Parathyroid adenoma (tissue), 2 donors: ENCODE results near the gene ADARB2.

ENCODE experiments used
- H2AFZ ChIP-seq: fragments of 300-600 bp; sonication (generic); one replicate; pipeline ENCODE4 v1.7.0; 2017; ENCODE audit warnings: antibody characterized with exemption, mild to moderate bottlenecking
- H3K27ac ChIP-seq: fragments of 300-600 bp; sonication (generic); one replicate; pipeline ENCODE4 v1.7.0; 2017
- H3K27me3 ChIP-seq: fragments of 300-600 bp; sonication (generic); one replicate; pipeline ENCODE4 v1.7.0; 2017; ENCODE audit warnings: low read length; ENCODE audit not compliant: control insufficient read depth, insufficient read depth
- H3K36me3 ChIP-seq: fragments of 300-600 bp; sonication (generic); one replicate; pipeline ENCODE4 v1.7.0; 2017; ENCODE audit warnings: low read length; ENCODE audit not compliant: control insufficient read depth, insufficient read depth
- H3K4me1 ChIP-seq: fragments of 300-600 bp; sonication (generic); one replicate; pipeline ENCODE4 v1.7.0; 2017; ENCODE audit warnings: control low read depth
- H3K4me2 ChIP-seq: fragments of 300-600 bp; sonication (generic); one replicate; pipeline ENCODE4 v1.7.0; 2017; ENCODE audit warnings: low read length
- H3K4me3 ChIP-seq: fragments of 300-600 bp; sonication (generic); one replicate; pipeline ENCODE4 v1.7.0; 2017; ENCODE audit warnings: low read depth, low read length
- H3K79me2 ChIP-seq: fragments of 300-600 bp; sonication (generic); one replicate; pipeline ENCODE4 v1.7.0; 2017; ENCODE audit warnings: control low read depth
- H3K9ac ChIP-seq: fragments of 300-600 bp; sonication (generic); one replicate; pipeline ENCODE4 v1.7.0; 2017; ENCODE audit warnings: mild to moderate bottlenecking
- H3K9me3 ChIP-seq: fragments of 300-600 bp; sonication (generic); one replicate; pipeline ENCODE4 v1.7.0; 2017; ENCODE audit warnings: low read length; ENCODE audit not compliant: control insufficient read depth
- CTCF ChIP-seq: fragments of 300-600 bp; sonication (generic); IDR thresholded peaks from one replicate; pipeline ENCODE4 v1.7.0; 2017; ENCODE audit warnings: antibody characterized with exemption, mild to moderate bottlenecking
- donor health status: primary hyperparathyroidism.

ADARB2 gene

GRCh38 chr10:1553951-1554350, 183.4 kb downstream of the ADARB2 start:
- Histone ChIP-seq H3K9ac (no peak overlapping the region), H3K27ac (no peak overlapping the region), H2AFZ (no peak overlapping the region), H3K4me2 (no peak overlapping the region), H3K79me2 (peaks cover 3% of the 10 kb centered on the region), H3K36me3 (no peaks in the 10 kb centered on the region), H3K4me1 (peaks cover 30% of the 10 kb centered on the region), H3K4me3 (no peak overlapping the region), H3K9me3 (no peaks in the 10 kb centered on the region), H3K27me3 (no peaks in the 10 kb centered on the region)
- TF ChIP-seq CTCF = no peak

- Histone ChIP-seq H2AFZ (no peak overlapping the region), H3K9me3 (no peaks in the 10 kb centered on the region), H3K4me2 (no peak overlapping the region), H3K9ac (no peak overlapping the region), H3K4me1 (peaks cover 25% of the 10 kb centered on the region), H3K4me3 (no peak overlapping the region), H3K36me3 (no peaks in the 10 kb centered on the region), H3K27me3 (no peaks in the 10 kb centered on the region), H3K79me2 (peaks cover 3% of the 10 kb centered on the region), H3K27ac (no peak overlapping the region)
- no peak for TF ChIP-seq CTCF
These were observed 184.2 kb downstream of the ADARB2 start for GRCh38 chr10:1552881-1553670.

GRCh38 chr10:1552406-1552805, 184.9 kb downstream of the ADARB2 start:
- peaks cover 5% of the 10 kb centered on the region for H3K79me2 ChIP-seq
- H3K4me2 ChIP-seq = no peak overlapping the region
- H3K9me3 ChIP-seq = no peaks in the 10 kb centered on the region
- no peaks in the 10 kb centered on the region for H3K27me3 ChIP-seq
- H3K36me3 ChIP-seq = no peaks in the 10 kb centered on the region
- no peak overlapping the region for H3K4me3 ChIP-seq
- H3K27ac ChIP-seq = no peak overlapping the region
- peaks cover 21% of the 10 kb centered on the region for H3K4me1 ChIP-seq
- peak overlapping the region; percentile 57 for H2AFZ ChIP-seq
- no peak overlapping the region for H3K9ac ChIP-seq
- TF ChIP-seq CTCF = no peak

- Histone ChIP-seq H3K4me3 (no peak overlapping the region), H3K9me3 (no peaks in the 10 kb centered on the region), H3K36me3 (no peaks in the 10 kb centered on the region), H3K4me1 (peaks cover 17% of the 10 kb centered on the region), H3K9ac (no peak overlapping the region), H3K79me2 (peaks cover 5% of the 10 kb centered on the region), H3K27ac (no peak overlapping the region), H3K27me3 (no peaks in the 10 kb centered on the region), H2AFZ (peak overlapping the region; percentile 57), H3K4me2 (no peak overlapping the region)
- TF ChIP-seq CTCF = no peak
These were observed 185.5 kb downstream of the ADARB2 start for GRCh38 chr10:1551636-1552338.
